ENCODE measurements around the gene AP5S1. TPM values are rescaled to one million over a fixed set of nuclear protein-coding genes. Genes with fewer than 3 reads are reported as not detected.

The AP5S1 gene
- total and polyA plus RNA-seq, 2 donors from 2014 or later = 16.0 to 19.5 TPM

- Histone ChIP-seq H3K27me3 (ENCODE audit: control insufficient read depth, insufficient read depth, low read length) (no peaks in the 10 kb centered on the region), H3K36me3 (ENCODE audit: control insufficient read depth in 2 of 3, insufficient read depth in 3 of 3, low read length in 3 of 3) (peaks cover 2 to 49% (median 46%) of the 10 kb centered on the region in 3 donors), H3K4me3 (ENCODE audit: low read length in 3 of 3) (no peak overlapping the region), H3K9me3 (ENCODE audit: control insufficient read depth in 2 of 3, insufficient read depth in 1 of 3, low read length in 3 of 3) (no peaks in the 10 kb centered on the region), H3K9ac (ENCODE audit: low read length in 3 of 3) (no peak overlapping the region), H3K27ac (ENCODE audit: low read depth in 2 of 2, low read length in 2 of 2) (no peak overlapping the region), H3K4me1 (ENCODE audit: control insufficient read depth in 2 of 3, insufficient read depth in 2 of 3, low read depth in 1 of 3, low read length in 3 of 3) (no peaks in the 10 kb centered on the region)
- no peak for TF ChIP-seq CTCF (IDR thresholded peaks at IDR 0.05; ENCODE audit: borderline replicate concordance, extremely low read depth, insufficient read depth)
- no peak for DNase-seq
- intact Hi-C loops (cut with DNase I) = no loop called here
- FAIRE-seq = no peak
Measured at GRCh38 chr20:3861191-3861590, 40.8 kb downstream of the AP5S1 start.

GRCh38 chr20:3862333-3862732, 42.0 kb downstream of the AP5S1 start:
- no peak for FAIRE-seq
- H3K9me3 ChIP-seq (ENCODE audit: control insufficient read depth in 2 of 3, insufficient read depth in 1 of 3, low read length in 3 of 3) = no peaks in the 10 kb centered on the region
- H3K27ac ChIP-seq (ENCODE audit: low read depth in 2 of 2, low read length in 2 of 2) = no peak overlapping the region
- H3K36me3 ChIP-seq (ENCODE audit: control insufficient read depth in 2 of 3, insufficient read depth in 3 of 3, low read length in 3 of 3) = peaks cover 2 to 51% (median 46%) of the 10 kb centered on the region in 3 donors
- H3K9ac ChIP-seq (ENCODE audit: low read length in 3 of 3) = no peak overlapping the region
- H3K4me1 ChIP-seq (ENCODE audit: control insufficient read depth in 2 of 3, insufficient read depth in 2 of 3, low read depth in 1 of 3, low read length in 3 of 3) = no peaks in the 10 kb centered on the region
- no peak overlapping the region for H3K4me3 ChIP-seq (ENCODE audit: low read length in 3 of 3)
- TF ChIP-seq CTCF (IDR thresholded peaks at IDR 0.05; ENCODE audit: borderline replicate concordance, extremely low read depth, insufficient read depth) = no peak
- intact Hi-C loops (cut with DNase I) = no loop called here
- DNase-seq = no peak
- H3K27me3 ChIP-seq (ENCODE audit: control insufficient read depth, insufficient read depth, low read length) = no peaks in the 10 kb centered on the region

GRCh38 chr20:3863317-3863716, 43.0 kb downstream of the AP5S1 start:
- no peak for DNase-seq
- TF ChIP-seq CTCF (IDR thresholded peaks at IDR 0.05; ENCODE audit: borderline replicate concordance, extremely low read depth, insufficient read depth) = no peak
- Histone ChIP-seq H3K4me1 (ENCODE audit: control insufficient read depth in 2 of 3, insufficient read depth in 2 of 3, low read depth in 1 of 3, low read length in 3 of 3) (no peaks in the 10 kb centered on the region), H3K27ac (ENCODE audit: low read depth in 2 of 2, low read length in 2 of 2) (no peak overlapping the region), H3K36me3 (ENCODE audit: control insufficient read depth in 2 of 3, insufficient read depth in 3 of 3, low read length in 3 of 3) (peaks cover 2 to 50% (median 38%) of the 10 kb centered on the region in 3 donors), H3K9ac (ENCODE audit: low read length in 3 of 3) (no peak overlapping the region), H3K27me3 (ENCODE audit: control insufficient read depth, insufficient read depth, low read length) (no peaks in the 10 kb centered on the region), H3K9me3 (ENCODE audit: control insufficient read depth in 2 of 3, insufficient read depth in 1 of 3, low read length in 3 of 3) (no peaks in the 10 kb centered on the region), H3K4me3 (ENCODE audit: low read length in 3 of 3) (no peak overlapping the region)
- no peak for FAIRE-seq
- intact Hi-C loops (cut with DNase I) = no loop called here

GRCh38 chr20:3864518-3864917, 44.2 kb downstream of the AP5S1 start:
- no peaks in the 10 kb centered on the region for H3K4me1 ChIP-seq (ENCODE audit: control insufficient read depth in 2 of 3, insufficient read depth in 2 of 3, low read depth in 1 of 3, low read length in 3 of 3)
- peaks cover 2 to 50% (median 38%) of the 10 kb centered on the region in 3 donors for H3K36me3 ChIP-seq (ENCODE audit: control insufficient read depth in 2 of 3, insufficient read depth in 3 of 3, low read length in 3 of 3)
- DNase-seq (no peak), FAIRE-seq (no peak)
- no peak overlapping the region for H3K9ac ChIP-seq (ENCODE audit: low read length in 3 of 3)
- no peak overlapping the region for H3K4me3 ChIP-seq (ENCODE audit: low read length in 3 of 3)
- intact Hi-C loops (cut with DNase I) = no loop called here
- no peak for TF ChIP-seq CTCF (IDR thresholded peaks at IDR 0.05; ENCODE audit: borderline replicate concordance, extremely low read depth, insufficient read depth)
- H3K27ac ChIP-seq (ENCODE audit: low read depth in 2 of 2, low read length in 2 of 2) = no peak overlapping the region
- no peaks in the 10 kb centered on the region for H3K9me3 ChIP-seq (ENCODE audit: control insufficient read depth in 2 of 3, insufficient read depth in 1 of 3, low read length in 3 of 3)
- no peaks in the 10 kb centered on the region for H3K27me3 ChIP-seq (ENCODE audit: control insufficient read depth, insufficient read depth, low read length)

Data from kidney (tissue), 14 donors.